ENCODE measurements around the gene TFAP2E.

- no peak for TF ChIP-seq CTCF (IDR thresholded peaks at IDR 0.05; ENCODE audit: poor library complexity)
- TF ChIP-seq EZH2phosphoT487 (IDR thresholded peaks at IDR 0.05; ENCODE audit: low read depth, severe bottlenecking, unreplicated experiment), result no peak
- TF ChIP-seq EZH2 (IDR thresholded peaks at IDR 0.05; ENCODE audit: borderline replicate concordance), result no peak
Observed at GRCh38 chr1:35611655-35612054, 38.5 kb downstream of the TFAP2E start.
